Activated naive CD8-positive, alpha-beta T cell treated with anti-CD3 and anti-CD28 coated beads, Interleukin-2, amount 50 U/mL, for 24 hours (primary cell): ENCODE measurements around the gene TBC1D5.
"Not testable (repeated sequence)": the region's sequence is repeated elsewhere in the genome, so short reads cannot be mapped to it uniquely, and the experiment has no call there.

Experiments used
- ATAC-seq: fragments of 150-1000 bp; cut with Tn5 transposase; one replicate; pipeline ENCODE4 v1.10.0; 2021
- DNase-seq: peaks from one replicate; pipeline ENCODE4 v3.0.0; 2021
- H3K27ac Mint-ChIP-seq: one replicate; pipeline ENCODE4 v1.8.0; 2021; ENCODE audit warnings: mild to moderate bottlenecking, mixed read lengths
- H3K27me3 Mint-ChIP-seq: one replicate; pipeline ENCODE4 v1.8.0; 2021; ENCODE audit warnings: mixed read lengths
- H3K36me3 Mint-ChIP-seq: one replicate; pipeline ENCODE4 v1.8.0; 2021; ENCODE audit warnings: low read depth, mixed read lengths
- H3K4me1 Mint-ChIP-seq: one replicate; pipeline ENCODE4 v1.8.0; 2021; ENCODE audit warnings: mixed read lengths
- H3K4me3 Mint-ChIP-seq: one replicate; pipeline ENCODE4 v1.8.0; 2021; ENCODE audit warnings: mild to moderate bottlenecking, moderate library complexity, mixed read lengths
- H3K9me3 Mint-ChIP-seq: one replicate; pipeline ENCODE4 v1.8.0; 2021; ENCODE audit warnings: mixed read lengths

Gene TBC1D5

GRCh38 chr3:17634964-17635363 is 107.5 kb downstream of the TBC1D5 start:
- ATAC-seq, result no peak
- no peak for DNase-seq
- no peak overlapping the region for H3K4me3 Mint-ChIP-seq
- H3K36me3 Mint-ChIP-seq, result peaks cover 11% of the 10 kb centered on the region
- H3K9me3 Mint-ChIP-seq, result no peaks in the 10 kb centered on the region
- no peak overlapping the region for H3K27ac Mint-ChIP-seq
- peaks cover 28% of the 10 kb centered on the region for H3K4me1 Mint-ChIP-seq
- H3K27me3 Mint-ChIP-seq, result no peaks in the 10 kb centered on the region

DNA sequence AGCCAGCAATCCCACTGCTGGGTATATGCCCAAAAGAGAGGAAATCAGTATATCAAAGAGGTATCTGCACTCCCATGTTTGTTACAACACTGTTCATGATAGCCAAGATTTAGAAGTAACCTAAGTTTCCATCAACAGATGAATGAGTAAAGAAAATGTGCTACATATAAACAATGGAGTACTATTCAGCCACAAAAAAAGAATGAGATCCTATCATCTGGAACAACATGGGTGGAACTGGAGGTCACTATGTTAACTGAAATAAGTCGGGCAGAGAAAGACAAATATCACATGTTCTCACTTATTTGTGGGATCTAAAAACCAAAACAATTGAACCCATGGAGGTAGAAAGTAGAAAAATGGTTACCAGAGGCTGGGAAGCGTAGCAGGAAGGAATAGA is 108.2 kb downstream of the TBC1D5 start:
- Mint-ChIP-seq H3K27me3 (no peaks in the 10 kb centered on the region), H3K36me3 (peaks cover 8% of the 10 kb centered on the region), H3K27ac (no peak overlapping the region), H3K4me1 (peaks cover 21% of the 10 kb centered on the region), H3K9me3 (no peaks in the 10 kb centered on the region), H3K4me3 (no peak overlapping the region)
- ATAC-seq (no peak), DNase-seq (no peak)

GRCh38 chr3:17632401-17633100 is 109.9 kb downstream of the TBC1D5 start:
- H3K4me1 Mint-ChIP-seq, result peaks cover 18% of the 10 kb centered on the region
- no peaks in the 10 kb centered on the region for H3K9me3 Mint-ChIP-seq
- H3K27ac Mint-ChIP-seq, result no peak overlapping the region
- no peak for ATAC-seq
- H3K36me3 Mint-ChIP-seq, result peaks cover 8% of the 10 kb centered on the region
- H3K4me3 Mint-ChIP-seq, result no peak overlapping the region
- H3K27me3 Mint-ChIP-seq, result no peaks in the 10 kb centered on the region
- no peak for DNase-seq

GRCh38 chr3:17631609-17632008 is 110.8 kb downstream of the TBC1D5 start:
- no peaks in the 10 kb centered on the region for H3K9me3 Mint-ChIP-seq
- no peak overlapping the region for H3K27ac Mint-ChIP-seq
- no peak for DNase-seq
- H3K4me3 Mint-ChIP-seq, result no peak overlapping the region
- H3K4me1 Mint-ChIP-seq, result peaks cover 23% of the 10 kb centered on the region
- H3K27me3 Mint-ChIP-seq, result no peaks in the 10 kb centered on the region
- peaks cover 8% of the 10 kb centered on the region for H3K36me3 Mint-ChIP-seq
- ATAC-seq, result no peak

DNA sequence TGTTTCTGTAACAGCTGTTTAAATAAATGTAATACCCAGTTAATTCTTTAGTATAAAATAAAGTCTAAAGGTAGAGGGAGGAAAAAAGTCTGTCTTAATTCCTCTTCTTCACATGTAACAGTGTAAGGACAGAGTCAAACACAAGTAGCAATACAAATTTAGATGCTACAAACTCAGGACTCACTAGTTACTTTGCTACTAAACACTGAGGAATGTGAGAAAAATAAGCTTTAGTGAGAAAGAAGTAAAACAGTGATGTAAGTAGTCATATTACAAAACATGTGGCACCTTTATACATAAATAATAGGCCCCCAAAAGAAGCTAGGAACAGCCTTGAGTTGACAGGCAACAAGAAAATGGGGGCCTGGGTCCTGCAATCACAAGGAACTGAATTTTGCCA is 113.0 kb downstream of the TBC1D5 start:
- ATAC-seq, result no peak
- Mint-ChIP-seq H3K36me3 (peaks cover 6% of the 10 kb centered on the region), H3K4me1 (peaks cover 23% of the 10 kb centered on the region), H3K9me3 (no peaks in the 10 kb centered on the region), H3K27me3 (no peaks in the 10 kb centered on the region), H3K27ac (no peak overlapping the region), H3K4me3 (no peak overlapping the region)
- no peak for DNase-seq

GRCh38 chr3:17626395-17626794 is 116.0 kb downstream of the TBC1D5 start:
- H3K4me1 Mint-ChIP-seq, result peaks cover 12% of the 10 kb centered on the region
- H3K27ac Mint-ChIP-seq, result no peak overlapping the region
- ATAC-seq (no peak), DNase-seq (no peak)
- no peaks in the 10 kb centered on the region for H3K9me3 Mint-ChIP-seq
- H3K4me3 Mint-ChIP-seq, result no peak overlapping the region
- no peaks in the 10 kb centered on the region for H3K27me3 Mint-ChIP-seq
- peaks cover 10% of the 10 kb centered on the region for H3K36me3 Mint-ChIP-seq

GRCh38 chr3:17625133-17625532 is 117.3 kb downstream of the TBC1D5 start:
- no peaks in the 10 kb centered on the region for H3K27me3 Mint-ChIP-seq
- peaks cover 11% of the 10 kb centered on the region for H3K4me1 Mint-ChIP-seq
- no peak for ATAC-seq
- H3K27ac Mint-ChIP-seq, result no peak overlapping the region
- no peak for DNase-seq
- no peaks in the 10 kb centered on the region for H3K9me3 Mint-ChIP-seq
- H3K36me3 Mint-ChIP-seq, result peaks cover 20% of the 10 kb centered on the region
- H3K4me3 Mint-ChIP-seq, result no peak overlapping the region

GRCh38 chr3:17623464-17623863 is 119.0 kb downstream of the TBC1D5 start:
- Mint-ChIP-seq H3K36me3 (peaks cover 32% of the 10 kb centered on the region), H3K27ac (no peak overlapping the region), H3K27me3 (no peaks in the 10 kb centered on the region), H3K9me3 (no peaks in the 10 kb centered on the region), H3K4me1 (peaks cover 11% of the 10 kb centered on the region), H3K4me3 (no peak overlapping the region)
- no peak for ATAC-seq
- no peak for DNase-seq

DNA sequence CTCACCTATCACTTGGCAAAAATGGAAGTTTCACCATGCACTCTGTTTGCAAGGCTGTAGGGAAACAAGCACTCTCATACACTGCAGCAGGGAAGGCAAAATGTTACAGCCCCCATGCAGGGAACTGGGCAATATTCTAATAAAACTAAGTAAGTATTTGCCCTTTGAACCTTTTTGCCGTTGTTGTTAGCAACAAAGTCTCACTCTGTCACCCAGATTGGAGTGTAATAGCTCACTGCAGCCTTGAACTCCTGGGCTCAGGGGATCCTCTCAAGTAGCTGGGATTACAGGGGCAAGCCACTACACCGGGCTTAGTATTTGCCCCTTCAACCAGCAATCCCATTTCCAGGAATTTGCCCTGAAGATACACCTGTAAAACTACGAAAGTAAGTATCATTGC is 122.5 kb downstream of the TBC1D5 start:
- peaks cover 50% of the 10 kb centered on the region for H3K36me3 Mint-ChIP-seq
- no peaks in the 10 kb centered on the region for H3K27me3 Mint-ChIP-seq
- no peak for DNase-seq
- peaks cover 5% of the 10 kb centered on the region for H3K9me3 Mint-ChIP-seq
- no peak for ATAC-seq
- no peak overlapping the region for H3K27ac Mint-ChIP-seq
- H3K4me1 Mint-ChIP-seq, result no peaks in the 10 kb centered on the region
- no peak overlapping the region for H3K4me3 Mint-ChIP-seq

DNA sequence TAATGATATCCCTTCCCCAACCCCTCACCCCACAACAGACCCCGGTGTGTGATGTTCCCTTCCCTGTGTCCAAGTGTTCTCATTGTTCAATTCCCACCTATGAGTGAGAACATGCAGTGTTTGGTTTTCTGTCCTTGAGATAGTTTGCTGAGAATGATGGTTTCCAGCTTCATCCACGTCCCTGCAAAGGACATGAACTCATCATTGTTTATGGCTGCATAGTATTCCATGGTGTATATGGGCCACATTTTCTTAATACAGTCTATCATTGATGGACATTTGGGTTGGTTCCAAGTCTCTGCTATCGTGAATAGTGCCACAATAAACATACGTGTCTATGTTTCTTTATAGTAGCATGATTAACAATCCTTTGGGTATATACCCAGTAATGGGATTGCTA is 129.4 kb downstream of the TBC1D5 start:
- Mint-ChIP-seq H3K9me3 (peaks cover 21% of the 10 kb centered on the region), H3K36me3 (peaks cover 35% of the 10 kb centered on the region)
- not testable (repeated sequence) for H3K27ac Mint-ChIP-seq, H3K27me3 Mint-ChIP-seq, DNase-seq, H3K4me1 Mint-ChIP-seq, H3K4me3 Mint-ChIP-seq, ATAC-seq

DNA sequence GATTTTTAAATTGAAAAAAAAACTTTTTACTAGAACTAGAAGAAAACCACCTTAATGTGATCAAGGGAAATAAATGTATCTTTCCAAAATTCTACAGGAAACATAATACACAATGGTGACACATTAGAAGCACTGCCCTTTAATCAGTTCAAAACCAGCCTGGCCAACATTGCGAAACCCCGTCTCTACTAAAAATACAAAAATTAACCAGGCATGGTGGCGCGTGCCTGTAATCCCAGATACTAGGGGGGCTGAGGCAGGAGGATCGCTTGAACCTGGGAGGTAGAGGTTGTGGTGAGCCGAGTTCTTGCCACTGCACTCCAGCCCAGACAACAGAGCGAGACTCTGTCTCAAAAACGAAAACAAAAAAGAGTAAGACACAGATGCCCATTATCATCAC is 134.5 kb downstream of the TBC1D5 start:
- Mint-ChIP-seq H3K9me3 (peaks cover 12% of the 10 kb centered on the region), H3K27me3 (no peaks in the 10 kb centered on the region), H3K4me3 (no peak overlapping the region), H3K27ac (no peak overlapping the region), H3K36me3 (peaks cover 21% of the 10 kb centered on the region), H3K4me1 (peaks cover 5% of the 10 kb centered on the region)
- ATAC-seq, result no peak
- no peak for DNase-seq

DNA sequence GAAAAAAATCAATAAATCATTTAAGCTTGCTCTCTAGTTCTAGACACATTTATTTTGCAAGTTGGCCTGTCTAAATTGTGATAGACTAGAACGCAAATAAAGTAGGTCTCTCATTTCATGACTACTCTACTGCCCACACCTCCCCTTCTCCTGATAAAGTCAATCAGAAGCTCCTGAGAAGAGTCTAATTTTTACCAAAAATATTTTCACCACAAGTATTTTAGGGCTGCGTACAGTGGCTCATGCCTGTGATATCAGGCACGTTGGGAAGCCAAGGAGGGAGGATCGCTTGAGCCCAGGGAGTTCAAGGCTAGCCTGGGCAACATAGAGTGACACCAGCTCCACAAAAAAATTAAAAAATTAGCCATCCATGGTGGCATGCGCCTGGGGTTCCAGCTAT is 136.5 kb downstream of the TBC1D5 start:
- peaks cover 18% of the 10 kb centered on the region for H3K36me3 Mint-ChIP-seq
- peaks cover 17% of the 10 kb centered on the region for H3K9me3 Mint-ChIP-seq
- no peak for ATAC-seq

GRCh38 chr3:17605032-17605431 is 137.4 kb downstream of the TBC1D5 start:
- Mint-ChIP-seq H3K4me1 (peaks cover 5% of the 10 kb centered on the region), H3K36me3 (peaks cover 14% of the 10 kb centered on the region), H3K27me3 (no peaks in the 10 kb centered on the region), H3K27ac (no peak overlapping the region), H3K9me3 (peaks cover 17% of the 10 kb centered on the region), H3K4me3 (no peak overlapping the region)
- no peak for DNase-seq
- ATAC-seq, result peak; percentile 46

More for the DNA sequence above, 136.5 kb downstream of the TBC1D5 start:
- Mint-ChIP-seq H3K4me1 (peaks cover 5% of the 10 kb centered on the region), H3K27ac (no peak overlapping the region), H3K4me3 (no peak overlapping the region), H3K27me3 (no peaks in the 10 kb centered on the region)
- DNase-seq, result no peak

- Mint-ChIP-seq H3K4me1 (peaks cover 5% of the 10 kb centered on the region), H3K9me3 (peaks cover 17% of the 10 kb centered on the region), H3K27ac (no peak overlapping the region), H3K27me3 (no peaks in the 10 kb centered on the region), H3K4me3 (no peak overlapping the region), H3K36me3 (peaks cover 18% of the 10 kb centered on the region)
- no peak for ATAC-seq
- DNase-seq, result no peak
Measured at GRCh38 chr3:17602126-17602525, 140.3 kb downstream of the TBC1D5 start.

DNA sequence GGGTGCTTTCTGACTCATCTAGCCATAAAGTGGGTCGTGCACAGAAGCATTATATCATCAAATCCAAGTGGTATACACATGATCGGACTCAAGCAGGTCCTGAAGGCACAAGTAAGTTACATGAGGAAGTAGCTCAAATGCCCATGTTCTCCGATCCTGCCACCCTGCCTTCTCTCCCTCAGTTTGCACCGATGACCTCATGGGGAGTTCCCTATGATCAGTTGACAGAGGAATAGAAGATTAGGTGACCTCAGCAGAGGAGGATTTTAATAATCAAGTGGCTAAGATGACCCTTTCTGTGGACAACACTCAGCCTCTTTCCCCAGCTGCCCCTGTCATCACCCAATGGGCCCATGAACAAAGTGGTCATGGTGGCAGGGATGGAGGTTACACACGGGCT is 149.5 kb downstream of the TBC1D5 start:
- no peaks in the 10 kb centered on the region for H3K4me1 Mint-ChIP-seq
- ATAC-seq (no peak), DNase-seq (no peak)
- no peak overlapping the region for H3K27ac Mint-ChIP-seq
- peaks cover 30% of the 10 kb centered on the region for H3K9me3 Mint-ChIP-seq
- no peak overlapping the region for H3K4me3 Mint-ChIP-seq
- H3K36me3 Mint-ChIP-seq, result peaks cover 49% of the 10 kb centered on the region
- no peaks in the 10 kb centered on the region for H3K27me3 Mint-ChIP-seq

DNA sequence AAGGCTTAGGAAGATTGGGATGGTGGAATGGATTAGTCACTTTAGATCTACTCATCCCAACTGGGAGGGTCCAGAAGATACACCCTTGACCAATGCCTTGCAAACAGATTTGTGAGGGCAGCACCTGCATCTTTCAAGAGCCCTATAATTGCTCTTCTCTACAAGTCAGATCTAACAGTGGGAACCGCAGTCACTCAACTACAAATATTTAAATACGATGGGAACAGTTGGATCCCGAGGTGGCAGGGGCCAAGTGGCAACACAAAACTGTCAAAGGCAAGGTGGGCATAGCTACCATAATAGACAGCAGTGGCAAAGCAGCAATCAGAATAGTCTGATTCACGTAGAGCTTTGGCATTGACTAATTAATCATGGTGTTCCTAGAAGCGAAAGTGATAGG is 152.0 kb downstream of the TBC1D5 start:
- Mint-ChIP-seq H3K27me3 (no peaks in the 10 kb centered on the region), H3K4me3 (no peak overlapping the region)
- no peak for ATAC-seq

More for the DNA sequence above, 152.0 kb downstream of the TBC1D5 start:
- Mint-ChIP-seq H3K4me1 (peaks cover 4% of the 10 kb centered on the region), H3K9me3 (peaks cover 30% of the 10 kb centered on the region), H3K36me3 (peaks cover 47% of the 10 kb centered on the region), H3K27ac (no peak overlapping the region)
- DNase-seq, result no peak
